Naive thymus-derived CD4-positive, alpha-beta T cell (primary cell): ENCODE measurements around the gene CHD3. TPM values are rescaled to one million over a fixed set of nuclear protein-coding genes. Genes with fewer than 3 reads are reported as not detected.
A peak's percentile ranks its signal among the peaks of the same experiment; 100 is the strongest.
"Not testable (repeated sequence)": the region's sequence is repeated elsewhere in the genome, so short reads cannot be mapped to it uniquely, and the experiment has no call there.

Experiments used
- ATAC-seq: fragments of 150-1000 bp; cut with Tn5 transposase; 2 replicates; pipeline ENCODE4 v1.10.0; 2021; ENCODE audit warnings: mild to moderate bottlenecking, moderate library complexity
- CTCF ChIA-PET: fragments of 350-600 bp; sonication (Branson Sonifier 250); formaldehyde crosslinking; loops from one replicate; lab custom pipeline; 2021; ENCODE audit warnings: antibody characterized with exemption; lab: Charles Lee
- POLR2A ChIA-PET: fragments of 350-600 bp; sonication (Branson Sonifier 250); formaldehyde crosslinking; loops from one replicate; lab custom pipeline; 2021; ENCODE audit warnings: antibody characterized with exemption, inconsistent platforms; lab: Charles Lee
- DNase-seq, 9 donors: peaks; one replicate each; pipeline versions ENCODE4 v3.0.0 to v3.0.0-alpha.2; 2020 to 2022; ENCODE audit warnings: mixed read lengths in 1 of 9
- H3K27ac ChIP-seq: one replicate; pipeline ENCODE4 v1.7.0; 2013; ENCODE audit warnings: mild to moderate bottlenecking, low read depth, low read length, moderate library complexity
- H3K27me3 ChIP-seq, 2 donors: one replicate each; pipeline ENCODE4 v1.7.0; 2013; ENCODE audit warnings: low read length in 2 of 2, mild to moderate bottlenecking in 2 of 2, moderate library complexity in 2 of 2; ENCODE audit not compliant: control insufficient read depth in 2 of 2, insufficient read depth in 2 of 2
- H3K36me3 ChIP-seq, 3 experiments: 1 replicate in 2 of 3; 2 replicates in 1 of 3; pipeline ENCODE4 v1.7.0; 2013; ENCODE audit warnings: low read length in 3 of 3, mild to moderate bottlenecking in 3 of 3, moderate library complexity in 1 of 3; ENCODE audit not compliant: insufficient read depth in 3 of 3, control insufficient read depth in 2 of 3
- H3K4me1 ChIP-seq, 2 donors: one replicate each; pipeline ENCODE4 v1.7.0; 2013; ENCODE audit warnings: low read length in 2 of 2, mild to moderate bottlenecking in 2 of 2, moderate library complexity in 1 of 2; ENCODE audit not compliant: control insufficient read depth in 2 of 2, insufficient read depth in 2 of 2
- H3K4me3 ChIP-seq: 2 replicates; pipeline ENCODE4 v1.7.0; 2013; ENCODE audit warnings: mild to moderate bottlenecking, low read length
- H3K9me3 ChIP-seq, 3 experiments: 1 replicate in 2 of 3; 2 replicates in 1 of 3; pipeline ENCODE4 v1.7.0; 2013; ENCODE audit warnings: low read length in 3 of 3; ENCODE audit not compliant: control insufficient read depth in 2 of 3
- H3K27ac Mint-ChIP-seq, 9 donors: one replicate each; pipeline ENCODE4 v1.8.0; 2020 to 2022; ENCODE audit warnings: mixed read lengths in 9 of 9, mild to moderate bottlenecking in 8 of 9, moderate library complexity in 5 of 9, inconsistent platforms in 2 of 9
- H3K27me3 Mint-ChIP-seq, 5 donors: one replicate each; pipeline ENCODE4 v1.8.0; 2021 to 2022; ENCODE audit warnings: mixed read lengths in 5 of 5, mild to moderate bottlenecking in 1 of 5
- H3K36me3 Mint-ChIP-seq, 5 donors: one replicate each; pipeline ENCODE4 v1.8.0; 2020 to 2022; ENCODE audit warnings: mixed read lengths in 5 of 5, mild to moderate bottlenecking in 3 of 5, inconsistent platforms in 1 of 5
- H3K4me1 Mint-ChIP-seq, 7 donors: one replicate each; pipeline ENCODE4 v1.8.0; 2020 to 2022; ENCODE audit warnings: mixed read lengths in 7 of 7, mild to moderate bottlenecking in 3 of 7, inconsistent platforms in 1 of 7
- H3K4me3 Mint-ChIP-seq, 10 donors: one replicate each; pipeline ENCODE4 v1.8.0; 2020 to 2022; ENCODE audit warnings: mild to moderate bottlenecking in 10 of 10, mixed read lengths in 10 of 10, moderate library complexity in 6 of 10, inconsistent platforms in 2 of 10
- H3K9me3 Mint-ChIP-seq, 11 donors: one replicate each; pipeline ENCODE4 v1.8.0; 2020 to 2022; ENCODE audit warnings: mixed read lengths in 11 of 11, mild to moderate bottlenecking in 4 of 11, inconsistent platforms in 1 of 11, moderate library complexity in 1 of 11
- intact Hi-C, 2 donors: fragments of 100-400 bp; cut with micrococcal nuclease; formaldehyde crosslinking; loops; one replicate each; pipeline ENCODE4 v1.15.1; 2023
- polyA plus RNA-seq, 2 donors: library from polyadenylated mRNA; unstranded; fragments of 300-500 nt; fragmentation: Illumina TruSeq; gene quantifications; one replicate each; pipeline ENCODE4 v1.2.3, GENCODE V29; 2021
- total RNA-seq, 6 experiments: library from RNA in 5 of 6; stranded (reverse) in 5 of 6; gene quantifications; 1 replicate in 5 of 6; 2 replicates in 1 of 6; pipeline ENCODE4 v1.2.3 and lab custom pipeline; 2021 to 2026

CHD3 gene
- total and polyA plus RNA-seq, 7 experiments from 2014 or later, result 12.7 to 417 (median 247) TPM

DNA sequence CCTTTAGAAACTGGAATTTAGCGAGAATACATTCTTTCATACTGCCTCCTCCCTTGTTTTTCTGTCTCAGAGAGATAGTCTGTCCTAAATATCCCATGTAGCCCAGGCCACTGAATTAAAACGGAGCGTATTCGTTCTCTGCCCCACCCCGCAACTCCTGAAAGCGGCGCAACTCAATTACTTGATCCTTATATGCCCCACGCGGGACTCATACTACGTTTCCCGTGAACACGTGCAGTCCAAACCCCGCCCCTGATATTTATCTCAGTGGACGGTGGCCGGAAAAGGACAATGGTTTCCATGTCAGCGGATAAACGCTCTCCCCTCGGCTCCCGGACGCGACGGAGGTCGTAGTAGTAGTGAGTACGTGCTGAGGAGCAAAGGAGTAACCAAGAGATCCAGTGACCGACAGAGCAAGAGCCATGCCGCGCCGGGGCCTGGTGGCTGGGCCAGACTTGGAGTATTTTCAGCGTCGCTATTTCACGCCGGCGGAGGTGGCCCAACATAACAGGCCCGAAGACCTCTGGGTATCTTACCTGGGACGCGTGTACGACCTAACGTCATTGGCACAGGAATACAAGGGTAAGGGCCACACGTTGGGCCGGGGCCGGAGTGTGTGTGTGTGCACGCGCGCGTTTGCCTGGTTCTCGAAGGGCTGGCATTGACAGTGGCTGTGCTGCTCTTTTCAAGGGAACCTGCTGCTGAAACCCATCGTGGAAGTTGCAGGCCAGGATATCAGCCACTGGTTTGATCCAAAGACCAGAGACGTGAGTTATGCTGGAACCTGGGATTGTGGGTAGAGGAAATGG lies 30.7 kb upstream of the CHD3 start, which contains the start of gene CYB5D1:
Gene CYB5D1, plus strand, starts transcription at position 291 of the 809 bp plus-strand sequence. Its CDS starts 132 bp downstream, at position 423.
- CTCF ChIA-PET, result interaction anchor here (0.8 to 1.3 kb wide), 13 partner anchors 16 to 202 kb away, joined by 3 to 10 read pairs (median 4); partner anchors contain the start of genes CNTROB, KDM6B and TRAPPC1
- peak within 1 kb of the TSS; percentile 83 for H3K27ac ChIP-seq
- H3K27me3 ChIP-seq, result no peaks in the 10 kb centered on the region
- H3K9me3 Mint-ChIP-seq, result no peaks in the 10 kb centered on the region
- POLR2A ChIA-PET, result interaction anchor here (0.6 to 2.9 kb wide), 22 partner anchors 9 to 639 kb away, joined by 3 to 83 read pairs (median 4); partner anchors contain the start of genes CHD3, CNTROB, DLG4 and KDM6B
- peaks cover 2 to 9% (median 4%) of the 10 kb centered on the region in 5 donors for H3K36me3 Mint-ChIP-seq
- intact Hi-C loops, result loop anchor here (1.0 to 5.0 kb wide), 16 partner anchors 14 to 619 kb away; partner anchors contain the start of genes CNTROB (in 2 of the 2), WRAP53 (in 2 of the 2), ALOXE3 (in 1 of the 2) and KDM6B (in 1 of the 2)
- no peaks in the 10 kb centered on the region for H3K9me3 ChIP-seq
- peak within 1 kb of the TSS; percentile 70 for H3K4me3 ChIP-seq
- H3K27me3 Mint-ChIP-seq, result no peaks in the 10 kb centered on the region
- peaks cover 5 to 18% (median 9%) of the 10 kb centered on the region in 7 donors for H3K4me1 Mint-ChIP-seq
- H3K36me3 ChIP-seq, result peaks cover 0 to 3% (median 1%) of the 10 kb centered on the region in 3 experiments
- H3K4me1 ChIP-seq, result peaks cover 24 to 28% of the 10 kb centered on the region in 2 donors
- ATAC-seq (peak; percentile 68), DNase-seq (peak; percentile 70 to 95 (median 92))
- H3K4me3 Mint-ChIP-seq, result no peak within 1 kb of the TSS
- peak within 1 kb of the TSS in 1 of 9 donors; percentile 67 for H3K27ac Mint-ChIP-seq

DNA sequence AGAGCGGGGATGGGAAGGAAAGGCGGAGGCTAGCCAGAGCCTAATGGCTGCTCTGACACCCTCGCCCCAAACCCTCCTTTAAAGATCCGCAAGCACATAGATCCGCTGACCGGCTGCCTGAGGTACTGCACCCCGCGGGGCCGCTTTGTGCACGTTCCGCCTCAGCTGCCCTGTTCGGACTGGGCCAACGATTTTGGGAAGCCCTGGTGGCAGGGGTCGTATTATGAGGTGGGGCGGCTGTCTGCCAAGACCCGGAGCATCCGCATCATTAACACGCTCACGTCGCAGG lies 30.1 kb upstream of the CHD3 start:
- no peaks in the 10 kb centered on the region for H3K9me3 Mint-ChIP-seq
- Histone ChIP-seq H3K36me3 (no peaks in the 10 kb centered on the region), H3K4me1 (peaks cover 24 to 28% of the 10 kb centered on the region in 2 donors), H3K4me3 (peak overlapping the region; percentile 70), H3K9me3 (no peaks in the 10 kb centered on the region), H3K27me3 (no peaks in the 10 kb centered on the region), H3K27ac (peak overlapping the region; percentile 83)
- H3K27me3 Mint-ChIP-seq, result no peaks in the 10 kb centered on the region
- DNase-seq (peak in 1 of 9 donors; percentile 46), ATAC-seq (no peak)
- intact Hi-C loops, result loop anchor here in 1 of 2 donors (5.0 kb wide), 3 partner anchors 286 to 524 kb away; partner anchors contain the start of gene RPL26
- H3K27ac Mint-ChIP-seq, result no peak overlapping the region
- H3K36me3 Mint-ChIP-seq, result peaks cover 2 to 9% (median 4%) of the 10 kb centered on the region in 5 donors
- H3K4me1 Mint-ChIP-seq, result peaks cover 5 to 20% (median 10%) of the 10 kb centered on the region in 7 donors
- no peak overlapping the region for H3K4me3 Mint-ChIP-seq
- ChIA-PET CTCF (interaction anchor here (1.0 to 9.1 kb wide), 3 partner anchors 57 to 198 kb away, joined by 3 to 133 read pairs (median 4); no protein-coding TSS in a partner anchor), POLR2A (interaction anchor here (0.8 kb wide), 2 partner anchors 11 to 373 kb away, joined by 3 to 4 read pairs; no protein-coding TSS in a partner anchor)

DNA sequence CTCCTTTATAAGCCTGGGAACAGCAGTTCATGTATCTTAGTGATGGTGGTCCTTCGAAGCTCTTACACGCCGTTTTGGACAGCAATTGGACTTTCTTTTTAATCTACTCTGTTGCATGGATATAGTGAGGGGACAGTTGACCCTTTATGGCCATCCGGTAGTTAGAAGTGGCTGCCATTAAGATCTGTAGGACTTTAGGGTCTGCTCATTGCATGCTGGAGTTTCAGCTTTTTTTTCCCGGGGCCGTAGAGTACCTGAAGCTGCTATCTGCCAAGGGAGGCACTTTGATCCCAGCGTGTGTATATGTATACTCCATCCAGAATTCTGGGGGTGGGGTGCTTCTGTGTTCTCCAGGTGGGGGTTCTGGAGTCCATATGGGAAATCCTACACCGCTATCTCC lies 29.6 kb upstream of the CHD3 start:
- Mint-ChIP-seq H3K4me1 (peaks cover 5 to 20% (median 10%) of the 10 kb centered on the region in 7 donors), H3K36me3 (peaks cover 0 to 9% (median 3%) of the 10 kb centered on the region in 5 donors), H3K4me3 (no peak overlapping the region), H3K9me3 (no peaks in the 10 kb centered on the region), H3K27ac (peak overlapping the region in 1 of 9 donors; percentile 67), H3K27me3 (no peaks in the 10 kb centered on the region)
- Histone ChIP-seq H3K4me3 (peak overlapping the region; percentile 70), H3K9me3 (no peaks in the 10 kb centered on the region), H3K36me3 (no peaks in the 10 kb centered on the region), H3K27ac (peak overlapping the region; percentile 83), H3K4me1 (peaks cover 24 to 28% of the 10 kb centered on the region in 2 donors), H3K27me3 (no peaks in the 10 kb centered on the region)
- CTCF ChIA-PET, result interaction anchor here (0.7 to 9.1 kb wide), 6 partner anchors 16 to 198 kb away, joined by 3 to 133 read pairs (median 4); no protein-coding TSS in a partner anchor
- no peak for ATAC-seq
- intact Hi-C loops, result loop anchor here in 1 of 2 donors (5.0 kb wide), 3 partner anchors 287 to 523 kb away; partner anchors contain the start of gene RPL26
- DNase-seq, result no peak
- POLR2A ChIA-PET, result interaction anchor here (0.7 to 1.6 kb wide), 5 partner anchors 10 to 374 kb away, joined by 3 to 4 read pairs (median 3); no protein-coding TSS in a partner anchor

DNA sequence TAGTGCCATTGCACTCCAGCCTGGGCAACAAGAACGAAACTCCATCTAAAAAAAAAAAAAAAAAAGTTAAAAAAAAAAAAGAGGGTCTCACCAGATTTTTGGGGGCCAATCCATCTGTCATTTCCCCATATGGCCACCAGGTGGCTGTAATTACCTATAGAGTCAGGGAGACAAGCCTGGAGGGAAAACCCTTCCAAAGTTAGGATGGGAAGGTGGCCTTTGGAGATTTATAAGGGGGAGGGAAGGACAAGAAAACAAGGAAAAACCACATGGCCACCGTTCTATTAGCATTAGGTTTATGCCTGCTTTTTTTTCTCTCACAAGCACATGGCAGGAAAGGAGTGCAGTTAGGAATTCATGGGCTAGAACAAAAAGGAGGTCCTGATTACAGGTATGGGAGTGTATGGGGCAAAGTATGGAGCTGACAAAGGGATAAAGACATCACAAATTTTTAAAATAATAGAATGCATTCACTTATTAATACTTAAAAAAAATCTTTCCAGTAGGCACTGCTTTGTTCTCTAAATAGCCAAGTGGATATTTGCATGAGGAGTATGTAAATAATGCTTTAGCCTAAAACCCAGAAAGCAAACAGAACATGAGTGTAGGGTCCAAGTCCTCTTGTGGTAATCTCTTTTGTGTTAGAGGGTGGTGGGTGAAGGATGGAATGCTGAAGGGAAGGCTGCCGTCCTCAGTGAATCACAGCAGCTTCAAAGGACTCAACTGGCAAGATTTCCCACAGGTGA lies 25.7 kb upstream of the CHD3 start:
- DNase-seq (peak in 3 of 9 donors; percentile 48 to 53 (median 49)), ATAC-seq (no peak)
- H3K9me3 Mint-ChIP-seq, result no peaks in the 10 kb centered on the region
- peaks cover 16 to 32% (median 27%) of the 10 kb centered on the region in 7 donors for H3K4me1 Mint-ChIP-seq
- H3K4me3 ChIP-seq, result no peak overlapping the region
- peaks cover 17 to 19% of the 10 kb centered on the region in 2 donors for H3K4me1 ChIP-seq
- H3K4me3 Mint-ChIP-seq, result no peak overlapping the region
- no peaks in the 10 kb centered on the region for H3K9me3 ChIP-seq
- H3K27ac ChIP-seq, result no peak overlapping the region
- H3K27me3 Mint-ChIP-seq, result no peaks in the 10 kb centered on the region
- H3K36me3 Mint-ChIP-seq, result peaks cover 0 to 18% (median 3%) of the 10 kb centered on the region in 5 donors
- H3K27ac Mint-ChIP-seq, result peak overlapping the region in 1 of 9 donors; percentile 60
- ChIA-PET POLR2A (interaction anchor here (0.6 to 1.9 kb wide), 8 partner anchors 13 to 126 kb away, joined by 3 to 11 read pairs (median 4); partner anchors contain the start of genes CNTROB, RNF227 and TRAPPC1), CTCF (interaction anchor here (0.6 to 9.1 kb wide), 26 partner anchors 9 to 130 kb away, joined by 3 to 133 read pairs (median 4); partner anchors contain the start of gene CHD3)
- H3K36me3 ChIP-seq, result no peaks in the 10 kb centered on the region
- intact Hi-C loops, result loop anchor here (1.0 to 5.0 kb wide), 8 partner anchors 24 to 194 kb away; no protein-coding TSS in a partner anchor
- no peaks in the 10 kb centered on the region for H3K27me3 ChIP-seq

DNA sequence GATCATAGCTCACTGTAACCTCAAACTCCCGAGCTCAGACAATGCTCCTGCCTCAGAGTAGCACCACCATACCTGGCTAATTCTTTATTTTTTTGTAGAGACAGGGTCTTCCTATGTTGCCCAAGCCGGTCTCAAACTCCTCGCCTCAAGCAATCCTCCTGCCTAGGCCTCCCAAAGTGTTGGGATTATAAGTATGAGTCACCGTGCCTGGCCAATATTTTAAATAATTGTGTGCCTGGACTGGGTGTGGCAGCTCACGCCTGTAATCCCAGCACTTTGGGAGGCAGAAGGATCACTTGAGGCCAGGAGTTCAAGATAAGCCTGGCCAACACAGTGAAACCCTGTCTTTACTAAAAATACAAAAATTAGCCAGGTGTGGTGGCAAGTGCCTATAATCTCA lies 24.2 kb upstream of the CHD3 start:
- H3K27me3 Mint-ChIP-seq, H3K4me3 ChIP-seq, H3K27ac ChIP-seq, H3K27me3 ChIP-seq, H3K9me3 ChIP-seq, H3K36me3 ChIP-seq, H3K27ac Mint-ChIP-seq, H3K4me3 Mint-ChIP-seq, H3K9me3 Mint-ChIP-seq, ATAC-seq, DNase-seq: not testable (repeated sequence)
- H3K4me1 ChIP-seq, result peaks cover 16 to 23% of the 10 kb centered on the region in 2 donors
- POLR2A ChIA-PET, result interaction anchor here (1.3 to 1.9 kb wide), 5 partner anchors 18 to 124 kb away, joined by 3 to 5 read pairs (median 3); no protein-coding TSS in a partner anchor
- CTCF ChIA-PET, result interaction anchor here (0.9 to 9.1 kb wide), 13 partner anchors 9 to 123 kb away, joined by 3 to 133 read pairs (median 5); no protein-coding TSS in a partner anchor
- Mint-ChIP-seq H3K36me3 (peaks cover 0 to 20% (median 3%) of the 10 kb centered on the region in 5 donors), H3K4me1 (peaks cover 28 to 45% (median 38%) of the 10 kb centered on the region in 7 donors)
- intact Hi-C loops, result loop anchor here (5.0 kb wide), 2 partner anchors 178 to 193 kb away; no protein-coding TSS in a partner anchor
